ENCODE results near the gene NCF4.

Gene NCF4

DNA sequence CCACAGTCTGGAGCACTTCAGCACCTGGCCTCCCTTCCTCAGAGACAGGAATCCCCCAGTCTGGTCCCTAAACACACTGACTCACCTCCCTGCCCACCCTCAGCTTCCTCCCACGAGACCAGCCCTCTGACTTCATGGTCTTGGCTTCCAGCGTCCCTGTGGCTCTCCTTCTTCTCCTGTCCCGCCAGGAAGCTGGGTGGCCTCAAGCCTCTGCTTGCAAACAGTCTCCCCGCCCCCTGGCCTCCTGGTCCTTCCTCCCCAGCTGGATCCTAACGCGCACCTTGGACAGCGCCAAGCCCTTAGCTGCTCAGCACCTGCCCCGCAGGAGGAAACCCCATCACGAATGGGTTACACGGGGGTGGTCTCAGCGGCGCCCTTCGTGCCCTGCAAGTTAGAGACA, 4.5 kb downstream of the NCF4 start:
- DNase-seq, result no peak

DNA sequence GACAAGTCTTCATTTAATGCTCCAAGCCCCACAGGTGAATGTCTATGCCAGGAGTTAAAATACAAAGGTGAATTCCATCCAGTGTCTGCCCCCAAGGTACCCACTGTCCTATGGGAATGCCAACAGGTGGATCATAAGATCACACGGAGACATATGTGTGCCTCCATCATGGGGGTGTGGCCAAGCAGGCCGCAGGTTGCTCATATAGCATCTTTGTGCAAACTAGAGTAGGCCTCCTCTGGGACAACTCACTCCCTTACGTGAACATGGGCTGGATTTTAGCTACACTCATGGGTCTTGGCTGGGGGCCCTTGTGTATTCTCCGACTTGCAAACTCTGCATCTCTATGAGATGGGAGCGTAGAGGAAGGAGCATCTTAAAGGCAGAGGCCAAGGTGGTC, 6.9 kb downstream of the NCF4 start:
- DNase-seq, result no peak

DNA sequence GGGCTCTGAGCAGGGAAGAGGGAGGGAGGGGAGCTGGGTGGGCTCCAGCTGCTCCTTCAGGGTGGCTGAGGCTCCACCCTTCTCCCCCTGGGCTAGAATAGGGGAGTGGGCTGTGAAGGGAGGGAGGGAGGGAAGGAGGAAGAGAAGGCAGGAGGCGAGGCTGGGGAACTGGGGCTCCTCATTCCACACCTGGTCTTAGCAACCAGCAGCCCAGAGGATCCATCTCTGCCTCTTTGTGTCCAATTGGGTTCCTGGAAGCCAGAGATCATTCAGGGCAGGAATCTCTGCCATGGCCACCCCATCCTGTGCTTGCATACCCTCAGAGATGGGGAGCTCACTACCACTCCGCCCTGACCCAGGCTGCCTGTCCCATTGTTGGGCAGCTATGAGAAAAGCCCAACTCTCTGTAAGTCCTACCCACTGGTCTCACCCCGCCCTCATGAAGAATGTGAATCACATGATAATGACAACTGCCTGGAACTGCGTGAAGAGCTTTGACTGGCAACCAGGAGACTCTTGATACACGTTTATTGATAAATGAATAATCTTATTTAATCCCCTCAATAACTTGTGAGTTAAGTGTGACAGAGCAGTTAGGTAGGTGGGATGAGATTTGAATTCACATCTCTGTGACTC, 7.9 kb downstream of the NCF4 start:
- no peak for DNase-seq

DNA sequence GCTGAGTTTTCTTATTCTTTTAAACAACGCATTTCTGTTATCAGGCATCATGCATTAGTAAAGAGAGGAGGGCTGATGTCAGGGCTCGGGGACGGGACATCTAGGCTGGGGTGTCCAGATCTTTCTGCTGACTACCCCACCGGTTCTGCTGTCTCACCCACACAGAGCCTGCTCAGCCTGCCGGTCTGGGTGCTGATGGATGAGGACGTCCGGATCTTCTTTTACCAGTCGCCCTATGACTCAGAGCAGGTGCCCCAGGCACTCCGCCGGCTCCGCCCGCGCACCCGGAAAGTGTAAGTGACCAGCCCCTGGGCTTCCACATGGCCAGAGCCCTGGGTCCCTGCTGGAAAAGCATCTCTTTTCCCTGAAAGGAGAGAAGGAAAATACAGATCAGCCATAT, 9.4 kb downstream of the NCF4 start:
- DNase-seq, result no peak

DNA sequence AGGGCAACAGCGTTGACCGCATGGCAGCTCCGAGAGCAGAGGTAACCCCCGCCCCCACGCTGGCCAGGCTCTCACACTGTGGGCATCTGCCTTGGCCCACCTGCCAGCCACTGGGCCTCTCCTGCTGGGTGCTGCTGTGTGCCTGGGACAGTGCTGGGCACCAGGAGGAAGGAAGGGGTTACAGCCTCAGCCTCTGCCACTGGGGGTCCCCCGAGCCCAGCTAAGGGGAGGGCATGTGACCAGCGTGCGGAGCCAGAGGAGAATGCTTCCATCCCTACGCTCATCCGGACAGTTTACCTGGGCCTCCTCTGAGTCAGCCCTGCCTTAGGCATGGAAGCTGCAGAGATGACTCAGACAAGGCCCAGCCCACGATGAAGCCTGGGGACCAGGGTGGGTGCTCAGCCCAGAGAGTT, 10.9 kb downstream of the NCF4 start:
- no peak for DNase-seq

DNA sequence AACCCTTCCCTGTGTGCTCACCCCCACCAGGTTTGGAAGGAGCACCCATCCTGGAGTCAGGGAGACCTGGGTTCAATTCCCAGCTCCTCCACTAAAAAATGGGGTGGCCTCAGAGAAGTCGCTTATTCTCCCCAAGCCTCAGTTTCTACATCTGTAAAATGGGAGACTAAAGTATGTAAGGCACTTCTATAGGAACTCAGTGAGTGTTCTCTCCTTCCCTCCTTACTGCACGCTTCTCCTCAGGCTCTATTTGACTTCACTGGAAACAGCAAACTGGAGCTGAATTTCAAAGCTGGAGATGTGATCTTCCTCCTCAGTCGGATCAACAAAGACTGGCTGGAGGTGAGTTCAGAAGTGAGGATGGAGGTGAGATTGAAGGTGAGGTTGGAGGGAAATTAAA, 11.3 kb downstream of the NCF4 start:
- DNase-seq, result no peak

DNA sequence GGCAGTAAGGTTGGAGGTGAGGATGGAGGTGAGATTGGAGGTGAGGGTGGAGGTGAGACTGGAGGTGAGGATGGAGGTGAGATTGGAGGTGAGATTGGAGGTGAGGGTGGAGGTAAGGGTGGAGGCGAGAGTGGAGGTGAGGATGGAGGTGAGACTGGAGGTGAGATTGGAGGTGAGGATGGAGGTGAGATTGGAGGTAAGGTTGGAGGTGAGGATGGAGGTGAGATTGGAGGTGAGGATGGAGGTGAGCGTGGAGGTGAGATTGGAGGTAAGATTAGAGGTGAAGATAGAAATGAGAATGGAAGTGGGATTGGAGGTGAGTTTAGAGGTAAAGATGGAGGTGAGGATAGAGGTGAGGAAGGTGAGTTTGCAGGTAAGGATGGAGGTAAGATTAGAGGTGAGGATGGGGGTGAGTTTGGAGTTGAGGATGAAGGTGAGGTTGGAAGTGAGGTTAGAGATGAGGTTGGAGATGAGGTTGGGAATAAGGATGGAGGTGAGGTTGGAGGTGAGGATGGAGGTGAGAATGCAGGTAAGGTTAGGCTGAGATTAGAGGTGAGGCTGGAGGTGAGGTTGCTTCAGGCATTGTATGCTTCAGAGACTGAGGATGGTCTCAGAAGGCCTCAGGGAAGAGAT, 12.2 kb downstream of the NCF4 start:
- DNase-seq, result no peak

DNA sequence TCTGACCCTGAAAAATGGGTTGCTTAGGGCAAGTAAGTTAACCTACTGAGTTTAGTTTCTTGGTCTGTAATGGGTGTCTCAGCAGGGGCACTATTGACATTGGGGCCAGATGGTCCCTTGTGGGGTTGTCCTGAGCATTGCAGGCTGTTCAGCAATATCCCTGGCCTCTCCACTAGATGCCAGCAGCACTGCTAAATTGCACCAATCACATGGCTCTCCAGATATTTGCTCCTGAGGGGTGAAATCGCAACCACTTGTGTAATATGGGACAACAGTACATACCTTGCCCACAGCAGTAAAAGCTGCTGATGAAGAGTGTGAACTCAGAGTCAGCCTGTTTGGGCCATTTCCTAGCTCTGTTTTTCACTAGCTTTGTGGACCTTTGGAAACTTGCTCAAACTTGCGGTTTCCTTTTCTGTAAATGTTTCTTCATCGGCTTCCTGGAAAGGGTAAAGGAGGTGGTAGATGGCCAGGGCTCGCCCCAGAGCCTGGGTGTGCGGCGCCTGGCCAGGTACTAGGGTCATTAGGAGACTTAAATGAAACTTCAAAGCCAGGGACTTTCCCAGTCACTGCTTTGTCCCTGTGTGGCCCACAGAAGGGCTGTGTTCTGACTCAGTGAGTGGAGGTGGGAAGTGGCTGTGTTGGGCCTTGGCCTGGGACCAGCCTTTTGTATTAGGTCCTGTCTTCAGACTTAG, 13.0 kb downstream of the NCF4 start:
- peak; percentile 25 for DNase-seq

DNA sequence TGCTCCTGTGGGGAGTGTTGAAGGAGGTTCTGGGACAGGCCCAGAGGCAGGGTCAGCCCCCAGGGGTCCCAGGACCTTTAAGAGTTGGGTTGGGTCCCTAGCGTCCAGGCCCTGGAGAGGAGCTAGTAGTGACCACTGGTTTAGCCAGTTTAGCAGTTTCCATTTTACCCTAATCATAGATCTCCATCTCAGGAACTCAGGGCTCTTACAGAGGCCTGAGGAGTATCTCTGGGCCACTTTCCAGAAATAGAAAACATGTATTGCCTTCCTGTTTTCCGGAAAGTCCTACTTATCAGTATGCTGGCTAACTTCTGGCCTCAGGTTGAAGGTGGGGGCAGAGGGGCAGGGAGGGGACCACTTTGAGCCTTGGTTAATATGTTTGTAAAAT, 13.5 kb downstream of the NCF4 start:
- no peak for DNase-seq

DNA sequence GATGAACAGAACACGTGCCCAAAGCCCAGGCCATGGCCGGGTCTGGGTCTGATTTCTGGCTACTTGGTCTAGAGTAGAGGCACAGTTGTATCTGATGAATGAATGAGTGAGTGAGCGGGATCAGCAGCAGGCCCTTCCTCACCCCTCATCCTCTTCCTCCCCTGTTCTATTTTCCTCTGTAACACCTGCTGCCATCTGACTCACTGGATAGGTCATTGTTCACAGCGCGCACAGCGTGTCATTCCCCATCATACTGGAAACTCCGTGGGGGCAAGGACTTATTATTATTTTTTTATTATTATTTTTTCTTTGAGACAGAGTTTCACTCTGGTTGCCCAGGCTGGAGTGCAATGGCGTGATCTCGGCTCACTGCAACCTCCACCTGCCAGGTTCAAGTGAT, 13.9 kb downstream of the NCF4 start:
- no peak for DNase-seq

DNA sequence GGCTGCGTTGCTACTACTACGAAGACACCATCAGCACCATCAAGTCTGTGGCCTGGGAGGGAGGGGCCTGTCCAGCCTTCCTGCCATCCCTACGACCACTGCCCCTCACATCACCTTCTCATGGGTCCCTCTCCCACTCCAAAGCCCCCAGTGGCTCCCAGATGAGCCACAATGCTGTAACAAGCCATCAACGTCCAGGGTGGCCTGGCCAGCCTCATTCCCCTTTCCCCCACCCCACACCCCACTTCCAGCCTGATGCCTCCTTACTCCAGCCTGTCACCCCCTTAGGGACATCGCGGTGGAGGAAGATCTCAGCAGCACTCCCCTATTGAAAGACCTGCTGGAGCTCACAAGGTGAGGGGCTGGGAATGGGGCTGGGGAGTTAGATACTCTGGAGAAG, 14.9 kb downstream of the NCF4 start:
- no peak for DNase-seq

DNA sequence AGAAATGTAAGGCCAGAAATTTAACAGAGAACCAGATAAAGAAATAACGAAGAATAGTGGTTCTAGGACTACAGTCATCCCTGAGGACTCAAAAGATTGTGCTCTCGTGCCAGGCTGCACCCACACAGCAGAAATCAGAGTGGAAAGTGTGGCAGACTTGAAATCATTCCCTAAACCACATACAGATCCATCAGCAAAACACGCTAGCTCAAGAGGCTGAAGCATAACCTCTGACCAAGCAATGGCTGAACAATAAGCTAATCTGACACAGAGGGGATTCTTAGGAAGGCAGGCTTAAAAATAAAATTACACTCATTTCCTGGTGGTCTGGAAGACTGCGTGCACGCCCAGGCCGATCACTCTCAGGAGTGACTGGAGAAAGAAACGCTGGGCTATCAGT, 19.0 kb downstream of the NCF4 start:
- DNase-seq, result no peak

DNA sequence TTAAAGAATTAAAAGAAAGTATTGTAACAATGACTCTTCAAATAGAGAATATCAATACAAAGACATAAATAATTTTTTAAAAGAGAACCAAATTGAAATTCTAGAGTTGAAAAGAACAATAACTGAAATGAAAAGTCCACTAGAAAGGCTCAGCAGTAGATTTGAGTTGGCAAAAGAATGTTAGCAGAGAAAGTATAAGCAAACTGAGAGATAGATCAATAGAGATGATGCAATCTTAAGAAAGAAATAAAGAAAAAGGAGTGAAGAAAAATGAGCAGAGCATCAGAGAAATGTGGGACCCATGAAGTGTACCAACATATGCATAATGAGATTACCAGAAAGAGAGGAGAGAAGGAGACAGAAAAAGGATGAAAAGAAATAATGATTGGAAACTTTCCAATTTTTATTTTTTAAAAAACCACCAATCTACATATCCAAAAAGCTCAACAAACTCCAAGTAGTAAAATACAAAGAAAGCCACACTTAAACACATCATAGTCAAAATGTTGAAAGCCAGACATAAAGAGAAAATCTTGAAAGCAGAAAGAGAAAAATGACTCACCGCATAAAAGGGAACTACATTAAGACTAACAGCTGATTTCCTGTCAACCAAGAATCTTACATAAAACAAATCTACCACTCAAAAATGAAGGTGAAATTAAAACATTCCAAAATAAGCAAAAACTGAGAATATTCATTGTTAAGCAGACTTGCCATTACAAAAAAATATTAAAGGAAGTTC, 20.9 kb downstream of the NCF4 start:
- no peak for DNase-seq

DNA sequence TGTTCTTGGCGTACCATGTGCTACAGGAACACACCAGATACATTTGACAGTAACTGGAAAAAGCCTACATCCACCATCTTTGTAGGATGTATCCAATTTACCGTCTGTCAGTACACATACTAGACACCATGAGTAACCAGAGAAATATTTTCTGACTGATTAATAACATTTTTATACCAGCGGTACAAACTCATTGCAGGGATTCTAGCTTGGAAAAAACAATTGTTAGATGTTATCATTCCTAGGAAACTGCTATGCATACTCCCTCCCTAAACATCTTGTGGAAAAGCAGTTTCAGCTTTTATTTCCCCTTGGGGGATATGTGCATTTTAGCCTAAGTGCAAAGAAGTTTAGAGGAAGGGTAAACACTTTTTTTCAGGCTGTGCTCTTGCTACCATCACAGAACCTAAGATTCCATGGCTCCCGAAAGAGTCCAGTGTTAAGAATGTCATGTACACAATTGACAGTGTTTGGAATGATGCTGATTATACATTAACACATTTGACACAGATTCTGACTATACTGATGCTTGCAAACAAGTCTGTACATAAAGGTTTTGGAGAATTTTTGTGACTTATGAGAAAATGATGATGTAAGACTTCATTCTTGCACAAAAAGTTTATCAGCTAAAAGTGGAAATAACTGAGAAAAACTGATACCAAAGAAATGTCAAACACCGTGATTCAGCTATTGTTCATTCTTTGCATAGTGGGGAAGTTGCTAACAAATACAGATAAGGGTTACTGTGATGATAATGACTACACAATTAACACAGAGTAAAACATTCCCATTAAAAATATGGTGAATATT, 23.7 kb downstream of the NCF4 start:
- DNase-seq, result no peak

DNA sequence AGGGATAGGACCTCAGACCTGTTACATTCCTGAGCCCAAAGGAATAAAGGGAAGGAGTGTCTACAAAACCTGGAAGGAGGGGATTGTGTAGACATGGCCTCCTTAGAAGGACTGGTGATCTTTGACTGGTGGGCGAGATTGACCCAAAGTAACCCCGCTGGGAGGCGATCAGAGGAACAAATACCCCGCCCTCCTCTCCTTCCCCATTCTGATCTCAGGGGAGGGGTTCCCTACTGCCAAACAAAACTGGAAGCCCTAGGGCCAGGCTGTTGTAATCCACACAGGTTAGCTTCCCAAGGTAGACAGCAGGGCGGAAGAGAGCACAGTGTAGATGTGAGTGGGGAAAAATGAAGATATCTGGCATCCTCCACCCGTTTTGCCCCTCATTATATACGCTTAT, 24.7 kb downstream of the NCF4 start:
- DNase-seq, result no peak

DNA sequence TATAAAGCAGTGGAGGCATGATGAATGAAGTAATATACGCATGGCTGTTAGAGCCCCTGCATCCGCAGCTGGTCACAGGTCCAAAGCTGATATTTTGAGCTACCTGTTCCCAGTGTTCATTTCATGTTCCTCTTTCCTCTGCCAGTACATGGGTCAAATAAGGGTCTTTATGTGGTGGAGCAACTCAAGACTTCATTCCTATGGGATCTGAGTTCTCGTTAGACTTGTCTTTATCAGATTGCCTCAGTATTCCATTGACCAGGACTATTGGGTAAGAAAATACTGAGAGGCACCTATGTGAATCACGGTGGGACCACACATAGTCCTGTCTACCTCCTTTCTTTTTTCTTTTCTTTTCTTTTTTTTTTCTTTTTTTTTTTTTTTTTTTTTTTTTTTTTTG, 25.2 kb downstream of the NCF4 start:
- DNase-seq, result no peak

DNA sequence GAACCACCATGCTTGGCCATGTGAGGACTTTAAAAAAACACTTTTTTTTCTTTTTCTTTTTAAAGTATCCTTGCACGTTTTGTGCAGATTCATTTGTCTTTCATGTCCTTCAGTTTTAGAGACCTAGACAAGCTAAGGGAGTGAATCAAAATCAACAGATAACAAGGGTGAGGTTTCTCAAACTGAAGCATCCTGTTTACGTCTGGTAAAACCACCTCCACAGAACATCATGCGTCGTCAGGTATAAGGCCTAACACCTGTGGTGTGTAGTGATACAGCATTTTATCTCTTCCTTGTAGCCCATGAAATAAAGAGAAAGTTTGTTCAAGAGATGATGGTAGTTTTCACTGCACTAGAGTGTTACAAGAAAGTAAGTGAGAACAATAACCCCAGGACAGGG, 26.4 kb downstream of the NCF4 start:
- DNase-seq, result no peak

DNA sequence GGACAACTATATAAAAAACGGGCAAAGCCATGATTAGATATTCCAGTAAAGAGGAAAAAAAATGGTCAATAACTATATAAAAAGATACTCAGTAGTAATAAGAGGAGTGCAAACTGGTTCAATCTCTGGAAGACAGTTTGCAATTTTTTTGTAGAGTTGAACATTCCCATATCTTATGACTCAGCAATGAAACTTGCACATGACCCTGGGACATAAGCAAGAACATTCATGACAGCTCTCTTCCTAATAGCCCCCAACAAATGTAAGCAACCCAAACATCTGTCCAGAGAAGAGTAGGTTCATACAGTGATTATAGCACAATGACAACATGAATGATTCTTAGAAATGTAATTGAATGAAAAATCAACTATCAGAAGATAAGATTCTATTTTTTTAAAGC, 30.8 kb downstream of the NCF4 start:
- DNase-seq, result no peak

DNA sequence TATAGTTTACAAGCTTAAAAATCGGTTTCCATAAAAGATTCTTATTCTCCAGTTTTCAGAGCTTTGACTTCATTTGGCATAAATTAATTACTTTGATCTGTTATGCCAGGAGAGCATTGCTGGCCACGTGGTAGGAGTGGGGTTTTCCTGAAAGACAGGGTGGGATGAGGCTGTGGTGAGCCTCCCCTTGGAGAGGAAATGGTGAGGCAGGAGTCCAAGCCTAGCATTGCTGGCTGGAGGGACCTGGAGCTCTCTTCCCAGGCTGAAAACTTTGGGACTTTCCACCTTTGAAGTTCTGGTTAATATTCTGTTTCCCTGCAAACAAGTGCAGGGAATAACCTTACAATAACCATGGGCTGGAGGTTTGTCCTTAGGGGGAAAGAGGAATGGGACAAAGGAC, 31.5 kb downstream of the NCF4 start:
- no peak for DNase-seq

DNA sequence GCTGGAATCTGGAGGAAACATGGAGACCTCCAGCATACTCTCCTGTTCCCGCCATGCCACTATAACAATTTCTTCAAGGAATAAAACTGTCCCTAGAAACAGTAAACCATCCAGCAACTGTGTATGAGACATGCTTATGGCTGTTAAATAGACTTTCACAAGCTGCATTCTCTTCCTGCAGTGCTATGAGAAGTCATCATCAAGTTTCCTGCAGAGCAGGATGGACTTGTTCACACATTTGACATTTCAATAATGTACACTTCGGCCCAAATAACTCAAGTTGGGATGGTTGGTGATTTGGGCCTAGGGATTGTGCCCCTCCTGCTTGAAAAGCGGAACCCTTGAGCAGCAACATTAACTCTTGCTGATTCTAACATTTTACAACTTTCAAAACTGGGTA, 32.5 kb downstream of the NCF4 start:
- DNase-seq, result no peak

DNA sequence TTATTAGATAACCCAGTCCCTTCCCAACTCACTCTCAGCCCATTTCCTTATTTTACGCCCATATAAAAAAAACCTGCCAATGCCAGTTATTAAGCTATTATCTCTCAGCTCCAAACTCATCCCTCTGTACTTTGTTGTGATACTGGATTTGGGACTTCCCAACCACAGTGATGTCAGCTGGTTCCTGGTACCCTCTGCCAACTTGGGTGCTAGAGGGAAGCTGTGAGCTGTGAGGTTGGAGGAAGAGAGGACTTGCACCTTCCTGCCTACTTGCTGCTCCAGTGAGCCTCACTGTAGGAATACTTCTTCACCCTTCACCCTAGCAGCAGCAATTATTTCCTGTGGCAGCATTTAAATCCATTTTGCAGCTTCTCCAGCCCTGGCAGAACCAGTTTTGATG, 33.5 kb downstream of the NCF4 start:
- no peak for DNase-seq

DNA sequence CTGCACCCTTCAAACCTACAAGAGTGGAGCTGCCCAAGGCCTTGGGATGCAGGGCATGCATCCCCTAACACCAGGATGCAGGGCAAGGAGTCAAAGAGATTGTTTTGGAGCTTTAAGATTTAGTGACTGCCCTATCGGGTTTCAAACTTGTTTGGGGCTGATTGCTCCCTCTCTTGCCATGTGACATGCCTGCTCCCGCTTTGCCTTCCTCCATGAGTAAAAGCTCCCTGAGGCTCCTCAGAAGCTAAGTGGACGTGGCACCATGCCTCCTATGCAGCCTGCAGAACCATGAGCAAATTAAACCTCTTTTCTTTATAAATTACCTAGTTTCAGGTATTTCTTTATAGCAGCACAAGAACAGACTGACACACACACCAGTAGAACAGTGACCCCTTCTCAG, 36.8 kb downstream of the NCF4 start:
- no peak for DNase-seq

DNA sequence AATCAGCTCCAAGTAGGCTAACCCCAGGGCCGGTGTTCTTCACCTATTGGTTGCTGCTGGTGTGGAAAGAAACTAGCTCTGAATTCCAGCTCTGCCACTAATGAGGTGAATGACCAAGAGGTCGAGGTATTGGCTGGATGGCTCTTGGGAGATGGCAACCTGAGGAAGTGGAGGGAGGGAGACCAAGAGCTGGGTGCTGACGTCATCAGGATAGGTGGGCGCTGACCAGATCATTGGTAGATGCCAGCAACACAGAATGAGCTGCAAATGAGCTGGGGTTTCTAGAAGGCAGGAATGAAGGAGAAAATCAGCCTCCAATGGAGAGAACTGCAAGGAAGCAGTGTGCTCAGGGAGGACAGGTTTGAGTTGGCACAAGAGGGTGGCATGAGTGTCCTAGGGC, 37.9 kb downstream of the NCF4 start:
- no peak for DNase-seq
